NCI-H1092 treated with DMSO at 0.1 percent for 48 hours (cell line): ENCODE results near the gene HSPBP1.

Experiments
- DNase-seq: peaks from one replicate; lab custom pipeline; 2025; lab: John Stamatoyannopoulos, UW

HSPBP1 gene

GRCh38 chr19:55275851-55276719, 3.8 kb downstream of the HSPBP1 start:
- DNase-seq: no peak

GRCh38 chr19:55273978-55274707, 5.8 kb downstream of the HSPBP1 start:
- DNase-seq: peak; percentile 80

GRCh38 chr19:55272142-55272541, 7.8 kb downstream of the HSPBP1 start:
- no peak for DNase-seq

DNA sequence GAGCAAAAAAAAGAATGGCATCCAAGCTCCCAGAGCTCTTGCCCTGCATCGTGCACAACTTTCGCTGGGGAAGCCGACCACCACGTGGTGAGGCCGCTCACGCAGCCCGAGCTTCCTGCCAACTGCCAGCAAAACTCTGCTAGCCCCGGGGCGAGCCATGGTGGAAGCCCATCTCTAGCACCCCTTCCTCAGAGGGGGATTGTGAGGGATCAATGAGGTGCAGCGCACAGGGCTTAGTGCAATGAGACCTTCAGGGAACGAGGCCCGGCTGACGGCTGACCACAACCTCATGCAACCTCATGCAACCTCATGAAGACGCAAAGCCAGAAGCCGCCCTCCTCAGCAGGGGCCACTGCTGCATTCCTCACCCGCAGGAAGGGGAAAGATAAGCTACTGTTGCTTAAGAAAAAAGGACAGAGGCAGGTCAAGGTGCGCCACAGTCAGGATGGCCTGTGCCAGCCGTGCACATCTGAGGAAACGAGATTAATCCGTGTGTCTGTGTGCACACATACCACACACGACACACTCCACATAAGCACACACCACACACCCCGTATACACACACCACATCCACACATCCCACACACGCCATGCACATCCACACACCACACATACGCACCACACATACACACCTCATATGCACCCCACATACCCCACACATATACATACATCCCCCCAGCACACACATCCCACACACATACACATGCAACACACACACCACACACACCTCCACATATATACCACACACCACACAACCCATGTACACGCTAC, 9.6 kb downstream of the HSPBP1 start:
- no peak for DNase-seq

DNA sequence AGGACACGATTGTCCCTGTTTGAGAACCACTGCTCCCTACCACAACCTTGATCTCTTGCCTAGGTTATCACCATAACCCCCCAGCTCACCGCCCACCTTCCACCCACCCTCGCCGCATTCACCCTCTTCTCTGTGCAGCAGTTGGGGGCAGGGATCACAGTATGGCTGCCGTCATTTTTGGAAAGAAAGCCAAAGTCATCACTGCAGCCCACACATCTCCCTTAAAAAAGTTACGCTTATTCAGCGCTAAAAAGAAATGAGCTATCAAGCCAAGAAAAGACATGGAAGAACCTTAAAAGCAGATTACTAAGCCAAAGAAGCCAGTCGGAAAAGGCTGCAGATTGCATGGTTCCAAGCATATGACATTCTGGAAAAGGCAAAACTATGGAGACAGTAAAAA, 10.6 kb downstream of the HSPBP1 start:
- DNase-seq: no peak

- DNase-seq: no peak
These were observed 13.1 kb downstream of the HSPBP1 start for GRCh38 chr19:55266840-55267239.

DNA sequence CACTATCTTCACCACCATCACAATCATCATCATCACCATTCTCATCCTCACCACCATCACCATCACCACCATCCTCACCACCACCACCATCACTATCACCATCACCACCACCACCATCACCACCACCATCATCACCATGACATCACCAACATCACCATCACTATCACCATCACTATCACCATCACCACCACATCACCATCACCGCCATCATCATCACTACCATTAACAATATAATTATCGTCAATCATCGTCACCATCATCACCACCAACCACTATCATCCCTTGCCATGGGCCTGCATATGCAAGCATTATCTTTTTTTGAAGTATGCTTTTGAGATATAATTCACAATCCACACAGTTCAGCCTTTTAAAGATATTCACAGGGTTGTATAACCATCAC, 13.5 kb downstream of the HSPBP1 start:
- no peak for DNase-seq

- DNase-seq: no peak
These were observed 14.1 kb downstream of the HSPBP1 start for GRCh38 chr19:55265723-55266386.

- no peak for DNase-seq
These were observed 14.7 kb downstream of the HSPBP1 start for GRCh38 chr19:55265173-55265572.

GRCh38 chr19:55264531-55264930, 15.4 kb downstream of the HSPBP1 start:
- no peak for DNase-seq

GRCh38 chr19:55262359-55262758, 17.6 kb downstream of the HSPBP1 start:
- no peak for DNase-seq

GRCh38 chr19:55261671-55262126, 18.2 kb downstream of the HSPBP1 start:
- DNase-seq: no peak

DNA sequence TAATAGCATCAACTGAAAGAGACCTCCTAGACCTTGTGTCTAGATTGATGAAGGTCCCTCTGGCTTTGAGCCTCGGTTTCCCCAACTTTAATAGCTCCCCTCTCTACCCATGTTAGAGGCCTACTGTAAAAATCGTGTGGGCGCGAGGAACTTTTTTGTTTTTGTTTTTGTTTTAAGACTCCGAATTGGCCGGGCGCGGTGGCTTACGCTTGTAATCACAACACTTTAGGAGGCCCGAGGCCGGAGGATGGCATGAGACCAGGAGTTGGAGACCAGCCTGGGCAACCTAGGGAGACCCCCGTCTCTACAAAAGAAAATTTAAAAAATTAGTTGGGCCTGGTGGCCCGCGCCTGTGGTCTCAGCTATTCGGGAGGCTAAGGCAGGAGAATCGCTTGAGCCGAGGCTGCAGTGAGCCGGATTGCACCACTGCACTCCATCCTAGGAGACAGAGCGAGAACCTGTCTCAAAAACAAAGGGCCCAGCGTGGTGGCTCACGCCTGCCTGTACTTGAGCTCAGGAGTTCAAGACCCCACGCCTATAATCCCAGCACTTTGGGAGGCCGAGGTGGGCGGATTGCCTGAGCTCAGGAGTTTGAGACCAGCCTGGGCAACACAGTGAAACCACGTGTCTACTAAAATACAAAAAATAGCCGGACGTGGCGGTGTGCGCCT, 20.2 kb downstream of the HSPBP1 start:
- DNase-seq: no peak

GRCh38 chr19:55258828-55259539, 20.9 kb downstream of the HSPBP1 start, which contains the start of gene PPP6R1:
TSS of gene PPP6R1 (minus strand) at chr19:55259017. CDS start at chr19:55247103, 11,914 bp downstream.
- peak; percentile 97 for DNase-seq

- DNase-seq: no peak
These were observed 21.5 kb downstream of the HSPBP1 start for GRCh38 chr19:55258476-55258827.

DNA sequence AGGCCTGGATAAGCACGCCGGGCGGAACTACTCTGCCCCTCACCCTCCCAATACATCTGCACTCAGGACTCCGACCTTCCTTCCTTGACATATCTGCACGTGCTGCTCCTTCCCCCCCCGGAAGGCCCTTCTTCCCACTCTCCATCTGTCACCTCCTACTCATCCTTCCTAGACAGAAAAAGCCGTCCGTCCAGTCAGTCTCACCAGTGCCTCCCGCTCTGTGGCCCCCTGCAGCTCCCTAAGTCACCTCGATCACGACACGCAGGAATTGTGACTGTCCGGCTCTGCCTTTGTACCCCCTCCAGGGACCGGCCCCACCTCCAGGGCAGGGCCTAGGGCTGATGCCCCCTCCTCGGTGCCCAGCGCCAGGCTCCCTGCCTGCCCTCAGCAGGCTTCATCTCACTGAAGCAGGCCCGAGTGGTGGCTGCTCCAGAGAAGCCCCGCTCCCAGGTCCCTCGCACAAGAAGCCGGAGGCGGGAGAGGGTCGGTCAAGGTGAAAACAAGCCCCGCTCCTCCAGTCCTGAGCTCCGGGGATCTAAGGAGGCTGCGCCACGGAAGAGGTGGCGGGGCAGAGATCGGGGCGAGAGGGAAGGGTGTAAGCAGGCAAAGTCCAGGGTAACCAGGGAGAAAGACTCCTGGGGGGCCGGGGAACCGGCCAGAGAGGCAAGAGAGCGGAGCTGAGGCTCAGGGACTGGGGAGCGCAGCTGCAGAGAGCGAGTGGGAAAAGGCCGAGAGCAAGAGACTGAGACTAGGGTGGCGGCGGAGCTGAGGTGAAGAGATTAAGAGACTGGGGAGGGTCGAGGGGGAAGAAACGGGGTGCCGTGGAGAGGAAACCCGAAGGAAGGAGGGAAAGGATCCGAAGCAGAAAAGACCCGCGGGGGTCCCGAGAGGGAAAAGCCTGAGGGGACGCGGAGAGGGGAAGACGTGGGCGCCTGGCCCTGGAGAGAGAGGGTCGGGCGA, 22.2 kb downstream of the HSPBP1 start:
- no peak for DNase-seq

- DNase-seq: no peak
These were observed 23.1 kb downstream of the HSPBP1 start for GRCh38 chr19:55256562-55257460.
